ENCODE data around the gene GPR146.
"Not testable (repeated sequence)": the region's sequence is repeated elsewhere in the genome, so short reads cannot be mapped to it uniquely, and the experiment has no call there.

The GPR146 gene

GRCh38 chr7:1025743-1026581 lies 18.4 kb upstream of the GPR146 start:
- peak; percentile 97 for DNase-seq (ENCODE audit: low spot score)

- DNase-seq (ENCODE audit: low spot score), result peak; percentile 81
Observed at GRCh38 chr7:1026721-1027161, 17.6 kb upstream of the GPR146 start.

- peak; percentile 54 for DNase-seq (ENCODE audit: low spot score)
Observed at GRCh38 chr7:1027242-1028043, 16.9 kb upstream of the GPR146 start.

- DNase-seq (ENCODE audit: low spot score), result peak; percentile 86
Observed at GRCh38 chr7:1028044-1028770, 16.1 kb upstream of the GPR146 start.

- DNase-seq (ENCODE audit: low spot score), result peak; percentile 80
Observed at GRCh38 chr7:1028775-1029636, 15.3 kb upstream of the GPR146 start.

GRCh38 chr7:1029637-1030443 lies 14.5 kb upstream of the GPR146 start:
- no peak for DNase-seq (ENCODE audit: low spot score)

- DNase-seq (ENCODE audit: low spot score), result peak; percentile 71
Observed at GRCh38 chr7:1030444-1031070, 13.8 kb upstream of the GPR146 start.

GRCh38 chr7:1031716-1032455 lies 12.5 kb upstream of the GPR146 start:
- DNase-seq (ENCODE audit: low spot score), result no peak

- DNase-seq (ENCODE audit: low spot score), result no peak
Observed at GRCh38 chr7:1032536-1033181, 11.7 kb upstream of the GPR146 start.

- no peak for DNase-seq (ENCODE audit: low spot score)
Observed at GRCh38 chr7:1033546-1034145, 10.7 kb upstream of the GPR146 start.

GRCh38 chr7:1034769-1035168 lies 9.6 kb upstream of the GPR146 start:
- DNase-seq (ENCODE audit: low spot score), result not testable (repeated sequence)

GRCh38 chr7:1036164-1036928 lies 8.0 kb upstream of the GPR146 start:
- DNase-seq (ENCODE audit: low spot score), result not testable (repeated sequence)

- DNase-seq (ENCODE audit: low spot score), result not testable (repeated sequence)
Observed at GRCh38 chr7:1040233-1040632, 4.1 kb upstream of the GPR146 start.

GRCh38 chr7:1040790-1041189 lies 3.6 kb upstream of the GPR146 start:
- no peak for DNase-seq (ENCODE audit: low spot score)

- DNase-seq (ENCODE audit: low spot score), result no peak
Observed at GRCh38 chr7:1041551-1042491, 2.5 kb upstream of the GPR146 start.

GRCh38 chr7:1042492-1042833 lies 1.9 kb upstream of the GPR146 start:
- DNase-seq (ENCODE audit: low spot score), result no peak
